GM12878 (cell line): ENCODE data around the gene MUC5AC. TPM values are rescaled to one million over a fixed set of nuclear protein-coding genes. Genes with fewer than 3 reads are reported as not detected.

Source experiments
- ATAC-seq: fragments of 200-7000 bp; cut with Tn5 transposase; 3 replicates; pipeline ENCODE4 v1.9.1; 2020; ENCODE audit warnings: mild to moderate bottlenecking, moderate library complexity
- BruUV-seq: library from RNA; stranded (reverse); fragments of 400-500 nt; replicated peaks from 2 replicates; lab custom pipeline; 2021; lab: Mats Ljungman, UMichigan
- CTCF ChIA-PET: fragments of 300-600 bp; sonication (Branson Sonifier 250); formaldehyde crosslinking; extraction: SDS; loops from one replicate; lab custom pipeline; 2021; ENCODE audit warnings: inconsistent platforms; lab: Yijun Ruan, JAX
- POLR2A ChIA-PET: fragments of 350-600 bp; formaldehyde crosslinking; extraction: SDS; loops from one replicate; lab custom pipeline; 2021; ENCODE audit warnings: inconsistent platforms; lab: Charles Lee
- RAD21 ChIA-PET: fragments of 300-600 bp; sonication (Branson Sonifier 250); formaldehyde crosslinking; loops from one replicate; lab custom pipeline; 2023; ENCODE audit warnings: antibody characterized with exemption; ENCODE audit not compliant: unreplicated experiment; lab: Charles Lee
- SMC1A ChIA-PET: fragments of 300-600 bp; sonication (Branson Sonifier 250); formaldehyde crosslinking; loops from one replicate; lab custom pipeline; 2023; ENCODE audit not compliant: unreplicated experiment, uncharacterized antibody; lab: Charles Lee
- DNase-seq: peaks from one replicate; pipeline ENCODE4 v3.0.0-alpha.2; 2011; ENCODE audit warnings: low read depth, low spot score
- FAIRE-seq: peaks from 3 replicates; lab custom pipeline; 2011; peaks lifted over from hg19 to GRCh38; lab: Jason Lieb, UNC
- H2AFZ ChIP-seq: 2 replicates; pipeline ENCODE4 v1.6.0; 2011; ENCODE audit warnings: low read depth, low read length, control low read depth; ENCODE audit not compliant: control insufficient read depth
- H3K27ac ChIP-seq: 2 replicates; pipeline ENCODE4 v1.5.1; 2011; ENCODE audit warnings: control low read depth; ENCODE audit not compliant: control insufficient read depth, insufficient read depth
- H3K27me3 ChIP-seq, 2 experiments: replicated peaks in 1 of 2; 2 replicates each; pipeline versions ENCODE4 v1.6.0 to v1.6.1; 2011; ENCODE audit warnings: low read length in 1 of 2; ENCODE audit not compliant: control insufficient read depth in 2 of 2, insufficient read depth in 2 of 2
- H3K36me3 ChIP-seq, 2 experiments: 2 replicates each; pipeline ENCODE4 v1.5.1; 2011; ENCODE audit warnings: low read length in 1 of 2; ENCODE audit not compliant: control insufficient read depth in 2 of 2, insufficient read depth in 2 of 2
- H3K4me1 ChIP-seq: 2 replicates; pipeline ENCODE4 v1.6.1; 2011; ENCODE audit warnings: mild to moderate bottlenecking, low read length, moderate library complexity, mixed read lengths; ENCODE audit not compliant: control insufficient read depth, insufficient read depth
- H3K4me2 ChIP-seq: 2 replicates; pipeline ENCODE4 v1.6.0; 2011; ENCODE audit warnings: control low read depth; ENCODE audit not compliant: control insufficient read depth, insufficient read depth
- H3K4me3 ChIP-seq: fragments of 200-600 bp; sonication (generic); 2 replicates; pipeline ENCODE4 v1.5.1; 2016
- H3K79me2 ChIP-seq: 2 replicates; pipeline ENCODE4 v1.6.0; 2011; ENCODE audit warnings: low read length; ENCODE audit not compliant: control insufficient read depth, insufficient read depth
- H3K9ac ChIP-seq: 2 replicates; pipeline ENCODE4 v1.8.0; 2011; ENCODE audit warnings: low read length, control low read depth, mixed read lengths; ENCODE audit not compliant: control insufficient read depth, insufficient read depth
- H3K9me3 ChIP-seq: replicated peaks from 3 replicates; pipeline ENCODE4 v1.5.1; 2011; ENCODE audit warnings: mild to moderate bottlenecking, low read length; ENCODE audit not compliant: control insufficient read depth, insufficient read depth
- H4K20me1 ChIP-seq: 2 replicates; pipeline ENCODE4 v1.6.0; 2011; ENCODE audit not compliant: control insufficient read depth, insufficient read depth
- CEBPB ChIP-seq, 2 experiments: fragments of 150-350 bp in 1 of 2; IDR thresholded peaks; 2 replicates each; pipeline ENCODE4 v1.6.1; 2012 to 2014; ENCODE audit warnings: low read depth in 2 of 2, low read length in 2 of 2, borderline replicate concordance in 1 of 2, inconsistent platforms in 1 of 2
- ELK1 ChIP-seq: IDR thresholded peaks from 2 replicates; pipeline ENCODE4 v1.6.1; 2012; ENCODE audit warnings: low read depth, low read length, improper control_type of control experiment
- EP300 ChIP-seq, 2 experiments: fragments of 150-350 bp in 1 of 2; IDR thresholded peaks; 2 replicates each; pipeline ENCODE4 v1.6.1; 2011 to 2012; ENCODE audit warnings: low read depth in 2 of 2, low read length in 2 of 2, borderline replicate concordance in 1 of 2, improper control_type of control experiment in 1 of 2, inconsistent platforms in 1 of 2; ENCODE audit not compliant: control insufficient read depth in 1 of 2
- HDAC2 ChIP-seq: fragments of 200-600 bp; sonication (generic); IDR thresholded peaks from 2 replicates; pipeline ENCODE4 v1.6.1; 2017
- MEF2B ChIP-seq: fragments of 450-650 bp; IDR thresholded peaks from 2 replicates; pipeline ENCODE4 v1.6.1; 2018; ENCODE audit warnings: mild to moderate bottlenecking, moderate library complexity; ENCODE audit not compliant: partially characterized antibody, poor library complexity, severe bottlenecking
- PKNOX1 ChIP-seq: fragments of 450-650 bp; IDR thresholded peaks from 2 replicates; pipeline ENCODE4 v1.6.1; 2016; ENCODE audit warnings: mild to moderate bottlenecking
- SPI1 ChIP-seq: IDR thresholded peaks from 2 replicates; pipeline ENCODE4 v1.6.1; 2011; ENCODE audit warnings: low read depth, mild to moderate bottlenecking, low read length, moderate library complexity, borderline replicate concordance; ENCODE audit not compliant: insufficient read depth
- SREBF1 ChIP-seq: IDR thresholded peaks from 2 replicates; pipeline ENCODE4 v1.6.1; 2012; ENCODE audit warnings: mild to moderate bottlenecking, low read length
- SUZ12 ChIP-seq: fragments of 200-600 bp; sonication (generic); IDR thresholded peaks from one replicate; pipeline ENCODE4 v1.6.1; 2018; ENCODE audit warnings: antibody characterized with exemption, mild to moderate bottlenecking; ENCODE audit not compliant: unreplicated experiment
- TARDBP ChIP-seq: IDR thresholded peaks from 2 replicates; pipeline ENCODE4 v1.6.1; 2016; ENCODE audit warnings: borderline replicate concordance
- YBX1 ChIP-seq: fragments of 450-650 bp; IDR thresholded peaks from 2 replicates; pipeline ENCODE4 v1.6.1; 2016; ENCODE audit warnings: antibody characterized with exemption
- ZBTB4 ChIP-seq: fragments of 450-650 bp; formaldehyde crosslinking; IDR thresholded peaks from 2 replicates; pipeline ENCODE4 v1.4.0; 2022; ENCODE audit warnings: mild to moderate bottlenecking, moderate library complexity
- WGBS: methylation state at CpG from one replicate; pipeline ENCODE4 v1.1.6; 2016; ENCODE audit warnings: low lambda C conversion rate; ENCODE audit not compliant: insufficient replicate concordance, insufficient coverage; ENCODE audit errors: missing lambda C conversion rate; 5-methylcytosine and 5-hydroxymethylcytosine counted together
- in situ Hi-C: fragments of 300-500 bp; cut with MboI; formaldehyde crosslinking; loops from 9 replicates; pipeline ENCODE4 v1.14.3; 2018; ENCODE audit warnings: mixed read lengths
- intact Hi-C: fragments of 100-400 bp; cut with micrococcal nuclease; formaldehyde crosslinking; loops from one replicate; pipeline ENCODE4 v1.14.2; 2022; ENCODE audit not compliant: unreplicated experiment
- polyA plus RNA-seq, 11 experiments: library from polyadenylated mRNA; depleted of rRNA in 4 of 11; unstranded in 6 of 11; stranded (reverse) in 5 of 11; fragments of >200 nt; fragmentation: Nextera tagmentation in 4 of 11; fragmentation: Illumina TruSeq in 1 of 11; extraction: Ambion mirVana in 4 of 11; extraction: Trizol in 1 of 11; gene quantifications; 1 replicate in 1 of 11; 2 replicates in 10 of 11; pipeline versions ENCODE4 v1.2.1 to v1.2.3, GENCODE V29; 2011 to 2016; ENCODE audit warnings: inconsistent platforms in 2 of 11, missing spikeins in 2 of 11, low read depth in 1 of 11
- total RNA-seq, 4 experiments: library from RNA; depleted of rRNA in 3 of 4; stranded (reverse); fragments of >200 nt in 3 of 4; fragmentation: Illumina TruSeq in 1 of 4; extraction: Trizol in 1 of 4; gene quantifications; 2 replicates each; pipeline versions ENCODE4 v1.2.1 to v1.2.3, GENCODE V29; 2013 to 2021

MUC5AC gene
- total and polyA plus RNA-seq, 10 of the 15 experiments (the other 5 are each of a cell fraction or from before 2014, with no cell fraction given): under 0.01 to 0.01 TPM; not detected in 8

GRCh38 chr11:1116104-1116503 is 41.6 kb upstream of the MUC5AC start:
- intact Hi-C loops: loop anchor here (10.0 kb wide), 1 partner anchor 459 kb away; the partner anchor contains the start of gene DUSP8
- H4K20me1 ChIP-seq: no peaks in the 10 kb centered on the region
- WGBS: 45% methylated on average over 12 of the region's 12 CpGs
- no peak overlapping the region for H3K27ac ChIP-seq
- BruUV-seq: no TSS peak
- DNase-seq: no peak
- H3K4me2 ChIP-seq: no peak overlapping the region
- no peak for ATAC-seq
- ChIA-PET RAD21 (no interaction called here), SMC1A (interaction anchor here (1.1 kb wide), 1 partner anchor 458 kb away, joined by 3 read pairs; no protein-coding TSS in a partner anchor), POLR2A (no interaction called here), CTCF (interaction anchor here (1.3 kb wide), 1 partner anchor 459 kb away, joined by 4 read pairs; no protein-coding TSS in a partner anchor)
- no peaks in the 10 kb centered on the region for H3K36me3 ChIP-seq
- H3K27me3 ChIP-seq: no peaks in the 10 kb centered on the region
- FAIRE-seq: no peak
- no peak for TF ChIP-seq MEF2B
- TF ChIP-seq YBX1: no peak
- TF ChIP-seq HDAC2: no peak
- no peak for TF ChIP-seq TARDBP
- no peak for TF ChIP-seq ELK1
- no peak for TF ChIP-seq ZBTB4 (CRISPR knock-in tag)
- TF ChIP-seq EP300 (IDR thresholded peaks at IDR 0.05; ENCODE audit: borderline replicate concordance in 1 of 2, control insufficient read depth in 1 of 2, low read depth in 2 of 2, low read length in 2 of 2): no peak
- no peak for TF ChIP-seq SUZ12
- TF ChIP-seq PKNOX1: no peak
- no peak for TF ChIP-seq CEBPB (IDR thresholded peaks at IDR 0.05; ENCODE audit: borderline replicate concordance in 1 of 2, low read depth in 2 of 2, low read length in 2 of 2)
- no peak for TF ChIP-seq SREBF1
- no peak for TF ChIP-seq SPI1
- no peaks in the 10 kb centered on the region; the same call in 2 of the 3 replicates for H3K9me3 ChIP-seq
- no peak overlapping the region for H3K9ac ChIP-seq
- in situ Hi-C loops: no loop called here
- H3K4me3 ChIP-seq: no peak overlapping the region
- no peaks in the 10 kb centered on the region for H3K79me2 ChIP-seq
- no peaks in the 10 kb centered on the region for H3K4me1 ChIP-seq
- H2AFZ ChIP-seq: no peak overlapping the region
